Measurements from ENCODE around the gene FAM117A. TPM values are rescaled to one million over a fixed set of nuclear protein-coding genes. Genes with fewer than 3 reads are reported as not detected.
A peak's percentile ranks its signal among the peaks of the same experiment; 100 is the strongest.

FAM117A gene
- polyA plus RNA-seq, 1 experiment = 2.5 TPM

GRCh38 chr17:49775546-49776260 lies 11.8 kb upstream of the FAM117A start:
- H3K4me3 ChIP-seq (ENCODE audit: low read depth, low read length) = no peak overlapping the region
- CTCF ChIA-PET = no interaction called here
- POLR2A ChIA-PET = no interaction called here
- peaks cover 10% of the 10 kb centered on the region for H3K27me3 ChIP-seq (ENCODE audit: control insufficient read depth, insufficient read depth, low read length)
- TF ChIP-seq CTCF (IDR thresholded peaks at IDR 0.05; ENCODE audit: low read depth, low read length) = no peak
- no peak for DNase-seq (ENCODE audit: low read depth, low spot score)
- H3K27ac ChIP-seq (ENCODE audit: low read depth, low read length) = no peak overlapping the region
- H3K9me3 ChIP-seq (ENCODE audit: control insufficient read depth, insufficient read depth, low read length) = no peaks in the 10 kb centered on the region

- DNase-seq (ENCODE audit: low read depth, low spot score) = no peak
- Histone ChIP-seq H3K9me3 (ENCODE audit: control insufficient read depth, insufficient read depth, low read length) (no peaks in the 10 kb centered on the region; the same call in 1 of the 2 replicates), H3K27ac (ENCODE audit: low read depth, low read length) (no peak overlapping the region), H3K27me3 (ENCODE audit: control insufficient read depth, insufficient read depth, low read length) (peaks cover 36% of the 10 kb centered on the region), H3K4me3 (ENCODE audit: low read depth, low read length) (no peak overlapping the region)
- ChIA-PET CTCF (interaction anchor here (1.1 kb wide), 1 partner anchor 209 kb away, joined by 3 read pairs; no protein-coding TSS in a partner anchor), POLR2A (no interaction called here)
- TF ChIP-seq CTCF (IDR thresholded peaks at IDR 0.05; ENCODE audit: low read depth, low read length) = no peak
Measured at GRCh38 chr17:49766918-49767530, 3.1 kb upstream of the FAM117A start.

DNA sequence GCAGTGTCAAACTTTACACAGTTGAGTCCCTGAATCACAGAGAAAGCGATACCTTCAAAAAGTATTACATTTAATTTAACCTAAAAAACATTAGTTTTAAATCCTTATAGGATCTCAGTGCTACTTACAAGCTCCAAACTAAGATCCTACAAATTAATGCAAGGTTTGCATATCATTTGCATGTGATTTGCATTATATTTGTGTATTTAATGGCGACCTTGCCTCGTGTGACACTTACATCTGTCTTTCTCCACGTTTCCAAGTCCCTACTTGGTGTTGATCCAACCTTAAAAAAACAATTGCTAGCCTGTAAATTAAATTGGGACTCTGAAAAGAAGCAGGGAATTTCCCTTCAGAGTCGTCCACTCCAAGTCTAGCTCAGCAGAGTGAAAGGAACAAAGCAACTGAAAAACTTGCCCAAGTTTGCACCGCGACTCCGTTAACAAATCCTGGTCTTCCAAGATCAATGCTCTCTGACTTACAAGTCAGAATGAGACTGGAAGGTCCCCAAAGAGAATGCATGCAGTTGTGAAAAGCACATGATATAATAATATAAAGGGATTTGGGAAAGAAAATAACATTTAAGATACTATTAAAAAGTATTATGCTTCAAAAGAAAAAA lies 739 bp upstream of the FAM117A start:
- CTCF ChIA-PET = interaction anchor here (1.2 to 1.5 kb wide), 2 partner anchors 195 to 197 kb away, joined by 3 to 5 read pairs; no protein-coding TSS in a partner anchor
- POLR2A ChIA-PET = interaction anchor here (0.6 to 1.5 kb wide), 5 partner anchors 9 to 57 kb away, joined by 3 to 10 read pairs (median 4); partner anchors contain the start of genes KAT7 and SLC35B1
- DNase-seq (ENCODE audit: low read depth, low spot score) = no peak
- H3K27ac ChIP-seq (ENCODE audit: low read depth, low read length) = no peak overlapping the region
- no peaks in the 10 kb centered on the region; the same call in 1 of the 2 replicates for H3K9me3 ChIP-seq (ENCODE audit: control insufficient read depth, insufficient read depth, low read length)
- H3K27me3 ChIP-seq (ENCODE audit: control insufficient read depth, insufficient read depth, low read length) = peaks cover 45% of the 10 kb centered on the region
- no peak for TF ChIP-seq CTCF (IDR thresholded peaks at IDR 0.05; ENCODE audit: low read depth, low read length)
- peak overlapping the region; percentile 40 for H3K4me3 ChIP-seq (ENCODE audit: low read depth, low read length)

DNA sequence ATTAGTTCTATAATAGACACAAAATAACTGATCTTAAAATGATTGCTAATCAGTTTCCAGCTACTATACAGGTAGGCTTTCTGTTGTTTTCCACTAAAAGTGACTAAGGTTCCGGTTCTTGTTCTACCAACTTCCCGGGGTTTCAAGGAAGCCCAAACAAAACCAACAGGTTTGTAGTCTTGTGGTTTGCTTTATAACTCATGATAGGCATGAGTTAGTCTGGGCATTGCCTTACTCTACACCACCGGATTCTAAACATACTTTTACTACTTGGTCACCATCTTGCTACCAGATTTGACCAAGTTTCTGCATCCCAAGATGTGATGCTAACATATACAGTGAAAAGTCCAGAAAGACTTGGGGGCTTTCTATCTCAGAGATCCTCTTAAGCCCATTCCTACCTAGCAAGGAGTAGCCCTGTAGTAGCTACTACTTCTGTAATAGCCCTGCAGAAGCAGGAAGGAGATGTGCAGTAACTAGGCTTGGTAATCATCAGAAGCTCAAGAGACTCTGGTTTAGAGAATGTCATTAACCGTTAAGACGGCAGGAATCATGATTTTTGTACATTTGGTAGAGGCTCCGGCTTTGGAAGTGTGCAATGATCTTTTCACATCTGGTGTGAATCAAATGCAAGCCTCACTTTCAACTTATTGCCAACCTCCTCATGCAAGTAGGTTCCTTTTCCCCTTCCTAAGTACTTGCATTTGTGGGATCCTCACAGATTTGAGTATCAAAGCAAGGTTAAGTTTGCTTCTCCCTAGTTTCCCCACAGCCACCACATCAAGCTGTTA lies 1.6 kb downstream of the FAM117A start:
- CTCF ChIA-PET = no interaction called here
- DNase-seq (ENCODE audit: low read depth, low spot score) = no peak
- TF ChIP-seq CTCF (IDR thresholded peaks at IDR 0.05; ENCODE audit: low read depth, low read length) = no peak
- H3K27me3 ChIP-seq (ENCODE audit: control insufficient read depth, insufficient read depth, low read length) = peaks cover 41% of the 10 kb centered on the region
- H3K9me3 ChIP-seq (ENCODE audit: control insufficient read depth, insufficient read depth, low read length) = no peaks in the 10 kb centered on the region; the same call in 1 of the 2 replicates
- H3K4me3 ChIP-seq (ENCODE audit: low read depth, low read length) = no peak overlapping the region
- no peak overlapping the region for H3K27ac ChIP-seq (ENCODE audit: low read depth, low read length)
- POLR2A ChIA-PET = no interaction called here
